Endothelial cell (in vitro differentiated cells): ENCODE data around the gene CCM2L. TPM values are rescaled to one million over a fixed set of nuclear protein-coding genes. Genes with fewer than 3 reads are reported as not detected.

Experiments used
- DNase-seq: peaks from one replicate; pipeline ENCODE4 v3.0.0; 2021; ENCODE audit warnings: low spot score
- H3K27ac Mint-ChIP-seq: one replicate; pipeline ENCODE4 v1.8.0; 2021; ENCODE audit warnings: mixed read lengths, inconsistent platforms; ENCODE audit not compliant: unreplicated experiment
- H3K27me3 Mint-ChIP-seq: one replicate; pipeline ENCODE4 v1.8.0; 2021; ENCODE audit warnings: mild to moderate bottlenecking, moderate library complexity, mixed read lengths, inconsistent platforms; ENCODE audit not compliant: unreplicated experiment
- H3K36me3 Mint-ChIP-seq: one replicate; pipeline ENCODE4 v1.8.0; 2021; ENCODE audit warnings: mild to moderate bottlenecking, low read depth, mixed read lengths, inconsistent platforms; ENCODE audit not compliant: unreplicated experiment
- H3K4me1 Mint-ChIP-seq: one replicate; pipeline ENCODE4 v1.8.0; 2021; ENCODE audit warnings: mild to moderate bottlenecking, mixed read lengths, inconsistent platforms; ENCODE audit not compliant: unreplicated experiment
- H3K4me3 Mint-ChIP-seq: one replicate; pipeline ENCODE4 v1.8.0; 2021; ENCODE audit warnings: mild to moderate bottlenecking, mixed read lengths, inconsistent platforms; ENCODE audit not compliant: unreplicated experiment
- H3K9me3 Mint-ChIP-seq: one replicate; pipeline ENCODE4 v1.8.0; 2021; ENCODE audit warnings: mixed read lengths, inconsistent platforms; ENCODE audit not compliant: unreplicated experiment
- CTCF ChIP-seq: fragments of 200-600 bp; sonication (generic); IDR thresholded peaks from one replicate; pipeline ENCODE4 v1.5.0; 2021; ENCODE audit warnings: antibody characterized with exemption; ENCODE audit not compliant: unreplicated experiment
- total RNA-seq: library from RNA; stranded (reverse); fragmentation: NEBNext Ultra II Directional; extraction: Animal tissue kit (Norgen Biotek cat#: 25700); gene quantifications from one replicate; pipeline ENCODE4 v1.2.1, GENCODE V29; 2021; ENCODE audit not compliant: unreplicated experiment

Gene CCM2L
- total RNA-seq, 1 donor from 2014 or later: 27.2 TPM

DNA sequence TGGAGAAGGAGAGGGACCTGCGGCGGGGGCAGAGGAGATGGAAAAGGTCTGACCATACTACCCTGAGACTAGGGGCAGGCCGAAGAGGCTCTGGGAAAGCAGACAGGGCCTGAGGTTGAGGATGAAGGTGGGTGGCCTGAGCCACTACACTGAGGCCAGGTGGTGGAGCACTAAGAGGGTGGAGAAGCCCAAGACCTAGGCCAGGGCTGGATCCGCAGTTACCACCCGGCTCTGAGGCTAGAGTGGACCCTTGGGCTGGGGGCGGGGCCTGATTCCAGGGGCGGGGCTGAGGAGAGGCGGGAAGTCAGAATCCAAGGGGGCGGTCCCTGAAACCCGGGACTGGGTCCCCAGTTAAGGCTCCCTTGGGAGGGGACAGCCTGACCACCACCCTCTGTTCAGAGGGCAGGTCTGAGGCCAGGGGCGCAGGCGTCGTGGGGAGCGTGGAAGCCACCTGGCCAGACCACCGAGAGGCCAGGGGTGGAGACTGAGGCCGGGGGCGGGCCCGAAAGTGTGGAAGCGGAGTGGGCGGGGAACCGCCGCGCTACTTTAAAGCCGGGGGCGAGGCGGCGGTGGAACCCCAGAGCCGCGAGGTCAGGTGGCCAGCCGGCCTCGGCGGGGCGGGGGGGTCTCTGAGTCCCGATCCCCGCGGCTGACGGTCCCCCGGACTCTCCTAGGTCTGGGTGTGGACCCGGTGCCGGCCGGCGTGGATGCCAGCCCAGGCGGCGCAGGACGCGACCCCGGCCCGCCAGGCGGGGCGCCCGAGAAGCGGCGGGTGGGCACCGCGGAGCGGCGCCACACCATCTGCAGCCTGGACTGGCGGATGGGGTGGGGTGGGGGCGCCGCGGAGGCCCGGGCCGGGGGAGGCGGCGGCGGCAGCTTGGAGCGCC, 8.3 kb downstream of the CCM2L start:
- peak; percentile 78 for DNase-seq
- Mint-ChIP-seq H3K4me1 (peaks cover 20% of the 10 kb centered on the region), H3K27me3 (peaks cover 13% of the 10 kb centered on the region), H3K27ac (no peak overlapping the region), H3K9me3 (no peaks in the 10 kb centered on the region), H3K36me3 (peaks cover 22% of the 10 kb centered on the region), H3K4me3 (peak overlapping the region; percentile 89)
- no peak for TF ChIP-seq CTCF

- peak; percentile 56 for DNase-seq
- Mint-ChIP-seq H3K4me1 (peaks cover 20% of the 10 kb centered on the region), H3K4me3 (peak overlapping the region; percentile 92), H3K36me3 (peaks cover 22% of the 10 kb centered on the region), H3K27ac (peak overlapping the region; percentile 74), H3K27me3 (peaks cover 13% of the 10 kb centered on the region), H3K9me3 (no peaks in the 10 kb centered on the region)
- TF ChIP-seq CTCF: no peak
These were observed 8.9 kb downstream of the CCM2L start for GRCh38 chr20:32019156-32019510.

DNA sequence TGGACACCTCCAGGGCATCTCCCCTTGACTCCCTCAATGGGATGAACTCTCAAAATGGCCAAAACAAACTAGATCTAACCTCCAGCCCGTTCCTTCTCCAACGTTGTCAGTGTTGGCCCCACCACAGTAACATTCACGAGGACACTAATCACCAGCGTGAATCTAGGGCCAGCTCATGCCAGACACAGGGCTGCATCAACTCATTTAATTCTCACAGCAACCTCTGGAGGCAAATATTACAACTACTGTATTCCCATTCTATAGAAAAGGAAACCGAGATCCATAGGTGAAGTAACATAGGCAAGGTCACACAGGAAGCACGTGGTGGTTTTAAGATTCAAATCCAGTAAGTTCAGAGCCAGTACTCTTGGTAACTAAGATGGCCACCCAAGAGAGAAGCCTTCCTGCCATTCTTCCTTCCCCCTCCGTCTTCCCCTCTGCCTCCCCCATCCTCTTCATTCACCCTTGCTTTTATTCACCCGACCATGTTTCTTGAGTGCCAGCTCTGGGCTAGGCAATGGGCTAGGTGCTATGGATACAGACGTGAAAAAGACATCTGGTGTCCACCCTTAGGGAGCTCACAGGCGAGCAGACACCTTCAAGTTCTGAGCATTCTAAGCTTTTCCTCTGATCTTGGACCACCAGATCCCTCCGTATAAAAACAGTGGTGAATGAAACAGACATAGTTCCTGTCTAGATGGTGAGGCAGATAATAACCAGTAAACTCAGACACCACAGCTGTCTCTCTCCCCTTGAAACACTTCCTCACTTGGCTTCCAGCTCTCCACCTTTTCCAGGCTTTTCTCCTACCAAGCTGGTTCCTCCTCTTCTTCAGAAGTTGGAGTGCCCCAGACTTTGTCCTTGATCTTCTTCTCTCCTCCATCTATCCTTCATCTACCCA, 9.6 kb downstream of the CCM2L start:
- H3K36me3 Mint-ChIP-seq: peaks cover 22% of the 10 kb centered on the region
- peaks cover 13% of the 10 kb centered on the region for H3K27me3 Mint-ChIP-seq
- H3K4me1 Mint-ChIP-seq: peaks cover 20% of the 10 kb centered on the region
- no peak for DNase-seq
- no peaks in the 10 kb centered on the region for H3K9me3 Mint-ChIP-seq
- H3K27ac Mint-ChIP-seq: peak overlapping the region; percentile 74
- peak overlapping the region; percentile 92 for H3K4me3 Mint-ChIP-seq
- TF ChIP-seq CTCF: no peak

GRCh38 chr20:32021091-32021490, 10.9 kb downstream of the CCM2L start:
- H3K4me1 Mint-ChIP-seq: peaks cover 20% of the 10 kb centered on the region
- no peak overlapping the region for H3K4me3 Mint-ChIP-seq
- H3K9me3 Mint-ChIP-seq: no peaks in the 10 kb centered on the region
- H3K27me3 Mint-ChIP-seq: peaks cover 13% of the 10 kb centered on the region
- no peak for TF ChIP-seq CTCF
- DNase-seq: no peak
- H3K36me3 Mint-ChIP-seq: peaks cover 14% of the 10 kb centered on the region
- no peak overlapping the region for H3K27ac Mint-ChIP-seq
